Osteoblast (primary cell): ENCODE results near the gene PRKAG1. TPM values are rescaled to one million over a fixed set of nuclear protein-coding genes. Genes with fewer than 3 reads are reported as not detected.

Source experiments
- DNase-seq: peaks from one replicate; pipeline ENCODE4 v3.0.0; 2011; ENCODE audit warnings: low spot score, mixed read lengths; ENCODE audit not compliant: insufficient read length; ENCODE audit errors: missing footprints
- H2AFZ ChIP-seq: 2 replicates; pipeline ENCODE4 v1.6.0; 2011; ENCODE audit warnings: mild to moderate bottlenecking, low read length
- H3K27ac ChIP-seq: 2 replicates; pipeline ENCODE4 v1.5.1; 2011; ENCODE audit warnings: mild to moderate bottlenecking, low read depth, low read length, moderate library complexity
- H3K27me3 ChIP-seq: 2 replicates; pipeline ENCODE4 v1.6.0; 2012; ENCODE audit warnings: mild to moderate bottlenecking, control low read depth, inconsistent platforms, low read length, moderate library complexity; ENCODE audit not compliant: insufficient read depth
- H3K36me3 ChIP-seq: 2 replicates; pipeline ENCODE4 v1.5.1; 2011; ENCODE audit warnings: mild to moderate bottlenecking, low read length, control low read depth, moderate library complexity; ENCODE audit not compliant: insufficient read depth
- H3K4me1 ChIP-seq: 2 replicates; pipeline ENCODE4 v1.5.1; 2011; ENCODE audit warnings: mild to moderate bottlenecking, low read length, control low read depth, moderate library complexity; ENCODE audit not compliant: insufficient read depth
- H3K4me2 ChIP-seq: 2 replicates; pipeline ENCODE4 v1.6.0; 2011; ENCODE audit warnings: mild to moderate bottlenecking, low read length; ENCODE audit not compliant: insufficient read depth
- H3K4me3 ChIP-seq: fragments of 200-600 bp; sonication (generic); 3 replicates; pipeline ENCODE4 v1.5.1; 2012; ENCODE audit warnings: mild to moderate bottlenecking, low read length, inconsistent platforms; ENCODE audit not compliant: insufficient read depth
- H3K79me2 ChIP-seq: 2 replicates; pipeline ENCODE4 v1.6.0; 2012; ENCODE audit warnings: mild to moderate bottlenecking, low read length, control low read depth, inconsistent platforms; ENCODE audit not compliant: insufficient read depth
- H3K9me3 ChIP-seq: 2 replicates; pipeline ENCODE4 v1.5.1; 2011; ENCODE audit warnings: low read depth, low read length, control low read depth
- H4K20me1 ChIP-seq: 2 replicates; pipeline ENCODE4 v1.6.0; 2012; ENCODE audit warnings: mild to moderate bottlenecking, low read length, control low read depth; ENCODE audit not compliant: insufficient read depth
- CTCF ChIP-seq: IDR thresholded peaks from 2 replicates; pipeline ENCODE4 v1.5.1; 2011; ENCODE audit warnings: mild to moderate bottlenecking, low read depth, low read length, moderate library complexity; ENCODE audit errors: extremely low read depth
- total RNA-seq: library from RNA; depleted of rRNA; stranded (reverse); fragments of >200 nt; gene quantifications from 2 replicates; pipeline ENCODE4 v1.2.3, GENCODE V29; 2012

Gene PRKAG1
- total RNA-seq, 1 donor: 89.0 TPM

GRCh38 chr12:49061157-49061650 is 42.6 kb upstream of the PRKAG1 start:
- H3K36me3 ChIP-seq: no peaks in the 10 kb centered on the region
- peaks cover 50% of the 10 kb centered on the region for H3K79me2 ChIP-seq
- H3K9me3 ChIP-seq: no peaks in the 10 kb centered on the region
- no peaks in the 10 kb centered on the region for H3K27me3 ChIP-seq
- peak overlapping the region; percentile 93 for H3K4me3 ChIP-seq
- H3K4me1 ChIP-seq: peaks cover 37% of the 10 kb centered on the region
- peak overlapping the region; percentile 89 for H3K27ac ChIP-seq
- H2AFZ ChIP-seq: peak overlapping the region; percentile 97
- H4K20me1 ChIP-seq: peaks cover 32% of the 10 kb centered on the region
- H3K4me2 ChIP-seq: peak overlapping the region; percentile 95
- no peak for TF ChIP-seq CTCF
- peak; percentile 91 for DNase-seq

GRCh38 chr12:49060237-49061156 is 41.9 kb upstream of the PRKAG1 start, which contains the start of gene KMT2D:
Gene KMT2D (minus strand): TSS chr12:49060794. CDS start chr12:49055324, 5,470 bp downstream.
- Histone ChIP-seq H3K4me3 (peak within 1 kb of the TSS; percentile 93), H3K9me3 (no peaks in the 10 kb centered on the region), H3K79me2 (peaks cover 57% of the 10 kb centered on the region), H3K4me2 (peak within 1 kb of the TSS; percentile 97), H2AFZ (peak within 1 kb of the TSS; percentile 97), H3K27me3 (no peaks in the 10 kb centered on the region), H3K27ac (peak within 1 kb of the TSS; percentile 89), H3K36me3 (no peaks in the 10 kb centered on the region), H4K20me1 (peaks cover 39% of the 10 kb centered on the region), H3K4me1 (peaks cover 44% of the 10 kb centered on the region)
- TF ChIP-seq CTCF: peak; percentile 7
- peak; percentile 99 for DNase-seq

- peaks cover 6% of the 10 kb centered on the region for H3K36me3 ChIP-seq
Measured at GRCh38 chr12:49059299-49060171, 41.0 kb upstream of the PRKAG1 start.

More at GRCh38 chr12:49059299-49060171, 41.0 kb upstream of the PRKAG1 start:
- no peak overlapping the region for H2AFZ ChIP-seq
- no peaks in the 10 kb centered on the region for H3K27me3 ChIP-seq
- H3K4me3 ChIP-seq: peak overlapping the region; percentile 93
- no peak for TF ChIP-seq CTCF
- H3K4me2 ChIP-seq: peak overlapping the region; percentile 97
- H3K4me1 ChIP-seq: peaks cover 47% of the 10 kb centered on the region
- peaks cover 49% of the 10 kb centered on the region for H4K20me1 ChIP-seq
- DNase-seq: peak; percentile 84
- H3K79me2 ChIP-seq: peaks cover 67% of the 10 kb centered on the region
- H3K9me3 ChIP-seq: no peaks in the 10 kb centered on the region
- peak overlapping the region; percentile 89 for H3K27ac ChIP-seq
